ENCODE data around the gene SLC12A4. TPM values are rescaled to one million over a fixed set of nuclear protein-coding genes. Genes with fewer than 3 reads are reported as not detected.

The SLC12A4 gene
- total RNA-seq, 8 experiments from 2014 or later: 5.0 to 54.9 (median 21.4) TPM

- no peak for ATAC-seq (replicated peaks in 6 of 8)
- in situ Hi-C loops (cut with MboI; ENCODE audit: low pct_unique_long_range_greater_than_20kb in 2 of 9, low sequenced_read_pairs in 9 of 9, unreplicated experiment in 9 of 9): no loop called here
- Histone ChIP-seq H3K4me1 (replicated peaks in 1 of 2) (no peaks in the 10 kb centered on the region), H3K27ac (no peak overlapping the region), H3K4me3 (no peak overlapping the region)
- 87 to 92% (median 90%) methylated on average over 4 to 7 of the region's 16 CpGs; no CpG with 5 or more reads in 7 of the 10 experiments for WGBS, 10 experiments
Observed at GRCh38 chr16:67950335-67950843, 18.0 kb downstream of the SLC12A4 start.

- in situ Hi-C loops (cut with MboI; ENCODE audit: low pct_unique_long_range_greater_than_20kb in 2 of 9, low sequenced_read_pairs in 9 of 9, unreplicated experiment in 9 of 9): no loop called here
Observed at GRCh38 chr16:67949645-67950044, 18.8 kb downstream of the SLC12A4 start.

GRCh38 chr16:67948015-67948414 is 20.4 kb downstream of the SLC12A4 start:
- H3K27ac ChIP-seq: no peak overlapping the region
- H3K4me1 ChIP-seq (replicated peaks in 1 of 2): peaks cover 10 to 12% of the 10 kb centered on the region in 2 donors
- H3K4me3 ChIP-seq: no peak overlapping the region
- peak in 1 of 8 experiments; percentile 9 for ATAC-seq (replicated peaks in 6 of 8)
- in situ Hi-C loops (cut with MboI; ENCODE audit: low pct_unique_long_range_greater_than_20kb in 2 of 9, low sequenced_read_pairs in 9 of 9, unreplicated experiment in 9 of 9): no loop called here
- WGBS, 10 experiments: 25 to 100% (median 93%) methylated on average over 1 to 6 of the region's 15 CpGs; no CpG with 5 or more reads in 7 of the 10 experiments

More at GRCh38 chr16:67949645-67950044, 18.8 kb downstream of the SLC12A4 start:
- Histone ChIP-seq H3K4me1 (replicated peaks in 1 of 2) (peaks cover 0 to under 1% of the 10 kb centered on the region in 2 donors), H3K4me3 (no peak overlapping the region), H3K27ac (no peak overlapping the region)
- no peak for ATAC-seq (replicated peaks in 6 of 8)
- 82% methylated on average over 2 of the region's 11 CpGs; no CpG with 5 or more reads in 9 of the 10 experiments for WGBS, 10 experiments

- in situ Hi-C loops (cut with MboI; ENCODE audit: low pct_unique_long_range_greater_than_20kb in 2 of 9, low sequenced_read_pairs in 9 of 9, unreplicated experiment in 9 of 9): no loop called here
- no peak for ATAC-seq (replicated peaks in 6 of 8)
- Histone ChIP-seq H3K4me3 (no peak overlapping the region), H3K4me1 (replicated peaks in 1 of 2) (peaks cover 10 to 12% of the 10 kb centered on the region in 2 donors), H3K27ac (no peak overlapping the region)
- 92 to 100% (median 94%) methylated on average over 1 to 7 of the region's 28 CpGs; no CpG with 5 or more reads in 7 of the 10 experiments for WGBS, 10 experiments
Observed at GRCh38 chr16:67946966-67947558, 21.4 kb downstream of the SLC12A4 start.

GRCh38 chr16:67946128-67946569 is 22.3 kb downstream of the SLC12A4 start:
- WGBS, 10 experiments: 91 to 100% methylated on average over 2 to 8 of the region's 20 CpGs; no CpG with 5 or more reads in 8 of the 10 experiments
- H3K27ac ChIP-seq: no peak overlapping the region
- no peak overlapping the region for H3K4me3 ChIP-seq
- H3K4me1 ChIP-seq (replicated peaks in 1 of 2): peaks cover 10 to 12% of the 10 kb centered on the region in 2 donors
- ATAC-seq (replicated peaks in 6 of 8): no peak
- in situ Hi-C loops (cut with MboI; ENCODE audit: low pct_unique_long_range_greater_than_20kb in 2 of 9, low sequenced_read_pairs in 9 of 9, unreplicated experiment in 9 of 9): no loop called here

GRCh38 chr16:67945392-67945933 is 23.0 kb downstream of the SLC12A4 start:
- peak in 2 of 8 experiments; percentile 4 to 7 for ATAC-seq (replicated peaks in 6 of 8)
- peaks cover 10 to 12% of the 10 kb centered on the region in 2 donors for H3K4me1 ChIP-seq (replicated peaks in 1 of 2)

GRCh38 chr16:67944690-67945391 is 23.6 kb downstream of the SLC12A4 start:
- Histone ChIP-seq H3K4me3 (no peak overlapping the region), H3K4me1 (replicated peaks in 1 of 2) (peaks cover 10 to 12% of the 10 kb centered on the region in 2 donors), H3K27ac (peak overlapping the region in 1 of 2 donors; percentile 30)
- ATAC-seq (replicated peaks in 6 of 8): no peak
- WGBS, 10 experiments: 100% methylated on average over 1 to 4 of the region's 24 CpGs; no CpG with 5 or more reads in 8 of the 10 experiments
- in situ Hi-C loops (cut with MboI; ENCODE audit: low pct_unique_long_range_greater_than_20kb in 2 of 9, low sequenced_read_pairs in 9 of 9, unreplicated experiment in 9 of 9): no loop called here

More at GRCh38 chr16:67945392-67945933, 23.0 kb downstream of the SLC12A4 start:
- in situ Hi-C loops (cut with MboI; ENCODE audit: low pct_unique_long_range_greater_than_20kb in 2 of 9, low sequenced_read_pairs in 9 of 9, unreplicated experiment in 9 of 9): no loop called here
- no peak overlapping the region for H3K27ac ChIP-seq
- no peak overlapping the region for H3K4me3 ChIP-seq
- WGBS, 10 experiments: 60 to 100% (median 100%) methylated on average over 2 to 13 of the region's 24 CpGs; no CpG with 5 or more reads in 6 of the 10 experiments

- Histone ChIP-seq H3K4me1 (replicated peaks in 1 of 2) (peaks cover 10 to 12% of the 10 kb centered on the region in 2 donors), H3K27ac (peak within 1 kb of the TSS in 1 of 2 donors; percentile 48), H3K4me3 (no peak within 1 kb of the TSS)
- in situ Hi-C loops (cut with MboI; ENCODE audit: low pct_unique_long_range_greater_than_20kb in 2 of 9, low sequenced_read_pairs in 9 of 9, unreplicated experiment in 9 of 9): no loop called here
- peak; percentile 60 to 76 (median 68) for ATAC-seq (replicated peaks in 6 of 8)
- 10 to 60% (median 55%) methylated on average over 1 to 9 of the region's 23 CpGs; no CpG with 5 or more reads in 7 of the 10 experiments for WGBS, 10 experiments
Observed at GRCh38 chr16:67943619-67944504, 24.6 kb downstream of the SLC12A4 start, which contains the start of gene LCAT. Gene LCAT, minus strand, starts transcription at chr16:67944120. Its CDS starts 19 bp downstream, at chr16:67944101.

GRCh38 chr16:67943256-67943618 is 25.2 kb downstream of the SLC12A4 start:
- no peak for ATAC-seq (replicated peaks in 6 of 8)
- in situ Hi-C loops (cut with MboI; ENCODE audit: low pct_unique_long_range_greater_than_20kb in 2 of 9, low sequenced_read_pairs in 9 of 9, unreplicated experiment in 9 of 9): no loop called here
- Histone ChIP-seq H3K27ac (no peak overlapping the region), H3K4me1 (replicated peaks in 1 of 2) (peaks cover 10 to 12% of the 10 kb centered on the region in 2 donors), H3K4me3 (no peak overlapping the region)
- WGBS, 10 experiments: no CpG with 5 or more reads among the region's 6 CpGs

GRCh38 chr16:67942510-67943255 is 25.8 kb downstream of the SLC12A4 start:
- H3K27ac ChIP-seq: no peak overlapping the region
- no peak overlapping the region for H3K4me3 ChIP-seq
- in situ Hi-C loops (cut with MboI; ENCODE audit: low pct_unique_long_range_greater_than_20kb in 2 of 9, low sequenced_read_pairs in 9 of 9, unreplicated experiment in 9 of 9): no loop called here
- H3K4me1 ChIP-seq (replicated peaks in 1 of 2): peaks cover 10 to 12% of the 10 kb centered on the region in 2 donors
- no CpG with 5 or more reads among the region's 27 CpGs for whole genome bisulfite sequencing, 10 experiments
- ATAC-seq (replicated peaks in 6 of 8): peak in 1 of 8 experiments; percentile 2

GRCh38 chr16:67942200-67942509 is 26.3 kb downstream of the SLC12A4 start:
- 73 to 80% methylated on average over 2 of the region's 6 CpGs; no CpG with 5 or more reads in 8 of the 10 experiments for WGBS, 10 experiments
- peak in 7 of 8 experiments; percentile 3 to 55 (median 33) for ATAC-seq (replicated peaks in 6 of 8)
- in situ Hi-C loops (cut with MboI; ENCODE audit: low pct_unique_long_range_greater_than_20kb in 2 of 9, low sequenced_read_pairs in 9 of 9, unreplicated experiment in 9 of 9): no loop called here
- H3K4me1 ChIP-seq (replicated peaks in 1 of 2): peaks cover 12% of the 10 kb centered on the region in 2 donors
- no peak overlapping the region for H3K27ac ChIP-seq
- H3K4me3 ChIP-seq: no peak overlapping the region
